ENCODE data around the gene DNAH8.

Gene DNAH8

GRCh38 chr6:38973178-38974057 is 258.3 kb downstream of the DNAH8 start:
- DNase-seq (ENCODE audit: low spot score), result peak; percentile 26

- no peak for DNase-seq (ENCODE audit: low spot score)
Measured at GRCh38 chr6:38974389-38975151, 259.5 kb downstream of the DNAH8 start.

GRCh38 chr6:38975621-38976049 is 260.5 kb downstream of the DNAH8 start:
- no peak for DNase-seq (ENCODE audit: low spot score)

- no peak for DNase-seq (ENCODE audit: low spot score)
Measured at GRCh38 chr6:38976051-38976450, 260.9 kb downstream of the DNAH8 start.

- no peak for DNase-seq (ENCODE audit: low spot score)
Measured at GRCh38 chr6:38976801-38977500, 261.8 kb downstream of the DNAH8 start.

GRCh38 chr6:38978139-38978704 is 263.1 kb downstream of the DNAH8 start:
- no peak for DNase-seq (ENCODE audit: low spot score)

- no peak for DNase-seq (ENCODE audit: low spot score)
Measured at GRCh38 chr6:38982470-38982869, 267.4 kb downstream of the DNAH8 start.

DNA sequence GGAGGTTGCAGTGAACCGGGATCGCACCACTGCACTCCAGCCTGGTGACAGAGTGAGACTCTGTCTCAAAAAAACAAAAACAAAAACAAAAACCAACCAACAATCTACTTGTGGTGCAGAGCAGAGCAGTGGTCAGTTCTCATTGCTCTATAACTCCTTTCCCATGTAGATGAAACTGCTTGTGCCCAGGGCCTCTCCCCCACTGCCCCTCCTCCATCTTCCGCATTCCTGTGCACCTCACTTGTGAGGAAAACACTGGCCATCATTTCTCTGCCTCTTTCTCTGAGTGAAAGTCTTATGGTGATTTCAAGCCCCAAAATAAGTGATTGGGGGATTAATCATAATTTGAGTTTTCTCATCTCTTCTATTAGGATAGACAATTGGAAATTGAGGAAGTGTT is 269.6 kb downstream of the DNAH8 start:
- no peak for DNase-seq (ENCODE audit: low spot score)

DNA sequence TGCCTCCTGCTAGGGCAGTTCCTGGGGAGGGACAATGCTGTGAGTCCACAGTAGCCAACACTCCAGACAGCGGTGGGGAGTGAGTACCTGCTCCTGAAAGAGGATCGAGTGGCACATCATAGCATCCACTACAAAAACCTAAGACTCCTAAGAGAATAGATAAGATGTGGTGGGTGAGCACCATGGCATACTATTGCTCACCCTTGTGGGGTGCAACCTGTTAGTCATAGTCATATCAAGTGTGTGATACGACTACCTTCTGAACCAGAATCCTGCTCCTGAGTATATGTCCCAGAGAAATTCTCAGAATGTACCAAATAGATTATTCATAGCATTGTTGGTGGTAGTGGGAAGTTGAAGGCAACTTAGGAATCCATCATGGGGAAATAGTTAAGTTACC is 270.7 kb downstream of the DNAH8 start:
- no peak for DNase-seq (ENCODE audit: low spot score)

- no peak for DNase-seq (ENCODE audit: low spot score)
Measured at GRCh38 chr6:38987503-38987902, 272.4 kb downstream of the DNAH8 start.

GRCh38 chr6:38988736-38989449 is 273.8 kb downstream of the DNAH8 start:
- DNase-seq (ENCODE audit: low spot score), result no peak

GRCh38 chr6:38990475-38990874 is 275.4 kb downstream of the DNAH8 start:
- no peak for DNase-seq (ENCODE audit: low spot score)

- no peak for DNase-seq (ENCODE audit: low spot score)
Measured at GRCh38 chr6:38996676-38997075, 281.6 kb downstream of the DNAH8 start.

DNA sequence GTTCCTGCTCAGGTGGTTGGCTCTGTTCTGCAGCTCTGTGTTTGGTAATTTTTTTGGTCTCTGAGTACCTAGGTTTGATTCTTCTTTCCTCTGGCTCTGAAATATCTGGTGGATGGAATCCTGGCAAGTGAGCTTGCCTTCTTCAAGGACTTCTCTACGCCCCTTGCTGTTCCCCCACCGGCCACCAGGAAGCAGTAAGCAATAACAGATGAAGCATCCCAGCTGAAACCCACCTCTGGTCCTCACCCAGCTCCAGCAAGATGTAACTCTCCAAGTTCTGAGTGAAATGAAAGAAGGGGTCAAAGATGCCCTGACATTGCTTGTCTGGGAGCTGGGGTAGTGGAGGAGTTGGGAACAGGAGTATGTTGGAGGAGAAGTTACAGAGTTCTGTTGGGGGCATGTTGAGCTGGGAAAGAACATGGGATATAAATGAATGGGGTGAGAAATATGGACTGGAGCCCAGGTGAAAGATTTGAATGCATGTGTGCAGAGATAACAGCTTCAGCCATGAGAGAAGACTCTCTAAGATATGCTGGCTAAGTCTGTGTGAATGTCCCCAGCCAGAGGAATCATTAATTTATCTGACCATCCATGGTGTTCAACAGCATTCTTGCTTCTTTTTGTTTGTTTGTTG is 282.1 kb downstream of the DNAH8 start:
- peak; percentile 5 for DNase-seq (ENCODE audit: low spot score)

DNA sequence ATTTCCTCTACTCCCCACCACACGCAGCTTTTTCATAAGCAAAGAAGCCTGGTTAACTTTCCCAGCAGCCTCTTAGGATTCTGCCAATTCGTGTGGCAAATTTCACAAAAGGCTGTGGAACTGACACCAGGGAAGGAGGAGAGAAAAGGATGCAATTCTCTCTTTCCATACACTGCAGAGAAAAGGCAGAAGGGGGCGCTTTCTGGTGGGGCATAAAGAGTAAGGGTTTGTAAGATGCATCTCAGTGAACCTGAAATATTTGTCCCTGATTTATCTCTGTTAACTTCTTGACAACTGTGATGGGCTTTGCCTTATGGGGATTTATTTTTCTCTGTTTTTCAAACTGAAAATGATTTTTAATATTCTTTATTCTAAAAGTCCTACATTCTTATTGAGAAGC is 288.0 kb downstream of the DNAH8 start:
- no peak for DNase-seq (ENCODE audit: low spot score)

- DNase-seq (ENCODE audit: low spot score), result no peak
Measured at GRCh38 chr6:39003492-39003891, 288.4 kb downstream of the DNAH8 start.

DNA sequence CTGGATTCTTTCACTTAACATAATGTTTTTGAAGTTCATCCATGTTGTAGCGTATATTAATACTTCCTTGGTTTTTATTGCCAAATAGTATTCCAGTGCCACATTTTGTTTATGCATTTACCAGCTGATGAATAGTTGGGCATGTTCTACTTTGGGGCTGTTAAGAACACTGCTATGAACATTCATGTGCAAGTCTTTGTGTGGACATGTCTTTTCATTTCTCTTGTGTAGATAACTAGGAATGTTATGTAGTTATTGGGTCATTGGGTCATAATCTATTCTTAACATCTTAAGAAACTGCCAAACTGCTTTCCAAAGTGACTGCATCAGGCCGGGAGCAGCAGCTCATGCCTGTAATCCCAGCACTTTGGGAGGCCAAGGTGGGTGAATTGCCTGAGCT is 289.7 kb downstream of the DNAH8 start:
- DNase-seq (ENCODE audit: low spot score), result no peak

- DNase-seq (ENCODE audit: low spot score), result no peak
Measured at GRCh38 chr6:39005774-39006173, 290.7 kb downstream of the DNAH8 start.

- DNase-seq (ENCODE audit: low spot score), result no peak
Measured at GRCh38 chr6:39007575-39007974, 292.5 kb downstream of the DNAH8 start.

- no peak for DNase-seq (ENCODE audit: low spot score)
Measured at GRCh38 chr6:39008737-39009136, 293.6 kb downstream of the DNAH8 start.

DNA sequence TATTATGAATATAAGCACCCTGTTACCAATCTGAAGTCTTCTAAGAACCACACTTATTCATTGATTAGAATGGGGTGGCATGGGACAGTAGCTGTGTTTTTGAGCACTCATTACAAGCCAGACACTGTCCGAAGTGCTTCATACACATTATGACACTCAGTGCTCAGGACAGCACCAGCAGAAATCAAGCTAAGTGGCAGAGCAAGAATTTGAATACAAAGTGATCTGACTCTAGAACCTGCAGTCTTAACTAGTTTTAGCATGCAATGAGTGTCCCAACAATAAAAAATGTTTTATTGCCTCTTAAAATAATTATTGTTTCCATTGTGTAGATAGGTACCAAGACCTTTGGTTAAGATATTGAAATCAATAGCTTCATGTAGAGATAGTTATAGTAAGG is 294.4 kb downstream of the DNAH8 start:
- no peak for DNase-seq (ENCODE audit: low spot score)

All from CD4-positive, alpha-beta T cell treated with Interleukin-2 at 100 ng/mL for 4 hours (primary cell).